Dermis microvascular lymphatic vessel endothelial cell (primary cell): ENCODE results near the gene FXYD7. TPM values are rescaled to one million over a fixed set of nuclear protein-coding genes. Genes with fewer than 3 reads are reported as not detected.
"Not testable (repeated sequence)": the region's sequence is repeated elsewhere in the genome, so short reads cannot be mapped to it uniquely, and the experiment has no call there.

Experiments used
- DNase-seq, 2 donors: peaks; one replicate each; pipeline versions ENCODE4 v3.0.0 to v3.0.0-alpha.2; 2010; ENCODE audit warnings: low read depth in 2 of 2
- total RNA-seq: library from RNA; depleted of rRNA; stranded (reverse); fragments of >200 nt; gene quantifications from 2 replicates; pipeline ENCODE4 v1.2.1, GENCODE V29; 2014

FXYD7 gene
- total RNA-seq, 1 donor from 2014 or later, result not detected

- DNase-seq, result no peak
Measured at GRCh38 chr19:35144600-35145436, 1.8 kb downstream of the FXYD7 start.

DNA sequence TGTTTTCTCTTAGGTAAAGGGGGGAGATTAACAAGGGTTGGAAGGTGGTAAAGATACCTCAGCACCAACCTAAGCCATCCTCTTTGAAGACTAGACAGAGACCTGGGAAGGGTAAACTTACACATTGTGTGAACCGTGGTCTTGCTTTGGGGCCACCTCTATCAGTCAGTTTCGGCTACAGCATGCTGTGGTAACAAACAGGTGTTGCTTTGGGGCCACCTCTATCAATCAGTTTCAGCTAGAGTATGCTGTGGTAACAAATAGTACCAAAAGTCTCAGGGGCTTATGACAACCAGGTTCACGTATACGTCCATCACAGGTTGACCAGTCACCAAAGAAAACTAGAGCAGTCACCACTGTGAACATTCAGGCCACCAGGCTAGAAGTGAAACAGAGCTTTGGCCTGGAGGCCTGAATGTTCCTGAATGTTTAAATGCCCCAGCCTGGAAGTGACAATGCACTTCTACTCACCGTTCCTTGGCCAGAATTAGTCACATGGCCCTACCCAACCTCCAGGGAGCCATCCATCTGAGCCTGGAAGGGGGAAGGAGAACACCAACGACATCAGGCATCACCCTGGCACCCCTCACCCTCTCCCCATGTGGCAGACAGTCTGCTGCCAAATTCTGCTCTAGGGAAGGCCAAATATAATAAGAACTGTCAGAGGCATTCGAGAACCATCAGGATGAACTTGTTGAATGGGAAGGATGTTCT, 3.8 kb downstream of the FXYD7 start:
- no peak for DNase-seq

- no peak for DNase-seq
Measured at GRCh38 chr19:35149463-35149862, 6.4 kb downstream of the FXYD7 start.

- DNase-seq, result no peak
Measured at GRCh38 chr19:35150445-35150844, 7.4 kb downstream of the FXYD7 start.

- DNase-seq, result no peak
Measured at GRCh38 chr19:35151273-35152065, 8.4 kb downstream of the FXYD7 start.

DNA sequence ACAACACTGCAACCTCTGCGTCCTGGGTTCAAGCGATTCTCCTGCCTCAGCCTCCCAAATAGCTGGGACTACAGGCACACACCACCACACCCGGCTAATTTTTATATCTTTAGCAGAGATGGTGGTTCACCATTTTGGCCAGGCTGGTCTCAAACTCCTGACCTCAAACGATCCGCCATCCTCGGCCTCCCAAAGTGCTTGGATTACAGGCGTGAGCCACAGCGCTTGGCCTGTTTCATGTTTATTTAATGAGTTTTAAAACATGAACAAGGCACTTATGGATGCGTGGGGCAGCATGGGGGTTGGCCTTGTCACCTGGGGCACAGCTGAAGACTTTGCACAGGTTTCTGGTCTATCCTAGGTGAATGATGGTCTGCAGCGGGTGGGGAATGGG, 10.1 kb downstream of the FXYD7 start:
- not testable (repeated sequence) for DNase-seq

GRCh38 chr19:35153701-35154524, 10.9 kb downstream of the FXYD7 start:
- peak in 1 of 2 donors; percentile 51 for DNase-seq

DNA sequence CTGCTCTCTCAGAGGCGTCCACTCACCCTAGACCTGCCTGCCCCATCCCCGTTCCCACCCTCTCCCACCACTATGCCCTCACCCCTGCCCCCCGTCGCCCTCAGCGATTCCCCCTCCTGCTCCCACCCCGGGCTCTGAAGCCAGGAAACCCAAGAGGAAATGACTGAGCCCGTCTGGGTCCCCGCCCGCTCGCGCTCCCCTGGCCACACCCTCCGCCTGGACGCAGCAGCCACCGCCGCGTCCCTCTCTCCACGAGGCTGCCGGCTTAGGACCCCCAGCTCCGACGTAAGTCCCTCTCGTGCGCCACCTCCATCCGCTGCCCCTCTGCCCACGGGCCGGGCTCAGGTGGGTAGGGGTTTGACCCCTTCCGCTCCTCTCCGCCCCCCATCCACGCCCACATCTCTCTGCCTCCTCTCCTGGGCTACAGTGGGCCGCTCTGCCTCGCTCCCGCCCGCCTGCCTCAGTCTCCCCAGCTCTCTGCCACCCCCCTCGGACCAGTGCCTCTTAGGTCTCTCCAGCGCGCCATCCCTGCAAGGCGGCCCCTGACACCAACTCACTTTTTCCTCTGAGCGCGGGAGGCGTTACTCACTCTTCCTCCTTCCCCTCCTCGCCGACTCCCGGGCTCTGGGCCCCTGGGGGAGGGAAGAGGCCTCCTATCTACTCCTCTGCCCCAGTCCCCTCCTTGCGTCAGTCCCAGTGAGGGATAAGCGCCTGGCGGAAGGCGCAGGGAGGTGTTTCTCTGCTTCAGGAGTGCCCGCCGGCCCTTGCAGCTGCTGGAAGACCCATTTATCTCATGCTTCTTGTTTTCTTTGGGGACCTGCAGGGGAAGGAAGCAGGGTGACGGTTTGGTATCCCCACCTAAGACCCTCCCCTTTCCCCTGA, 11.7 kb downstream of the FXYD7 start, which contains the start of gene FXYD5:
Gene FXYD5, plus strand, starts transcription at position 211 of the 882 bp plus-strand sequence. CDS start 816 bp downstream, outside the sequence.
- peak; percentile 22 to 77 for DNase-seq

GRCh38 chr19:35155441-35155840, 12.4 kb downstream of the FXYD7 start:
- no peak for DNase-seq

DNA sequence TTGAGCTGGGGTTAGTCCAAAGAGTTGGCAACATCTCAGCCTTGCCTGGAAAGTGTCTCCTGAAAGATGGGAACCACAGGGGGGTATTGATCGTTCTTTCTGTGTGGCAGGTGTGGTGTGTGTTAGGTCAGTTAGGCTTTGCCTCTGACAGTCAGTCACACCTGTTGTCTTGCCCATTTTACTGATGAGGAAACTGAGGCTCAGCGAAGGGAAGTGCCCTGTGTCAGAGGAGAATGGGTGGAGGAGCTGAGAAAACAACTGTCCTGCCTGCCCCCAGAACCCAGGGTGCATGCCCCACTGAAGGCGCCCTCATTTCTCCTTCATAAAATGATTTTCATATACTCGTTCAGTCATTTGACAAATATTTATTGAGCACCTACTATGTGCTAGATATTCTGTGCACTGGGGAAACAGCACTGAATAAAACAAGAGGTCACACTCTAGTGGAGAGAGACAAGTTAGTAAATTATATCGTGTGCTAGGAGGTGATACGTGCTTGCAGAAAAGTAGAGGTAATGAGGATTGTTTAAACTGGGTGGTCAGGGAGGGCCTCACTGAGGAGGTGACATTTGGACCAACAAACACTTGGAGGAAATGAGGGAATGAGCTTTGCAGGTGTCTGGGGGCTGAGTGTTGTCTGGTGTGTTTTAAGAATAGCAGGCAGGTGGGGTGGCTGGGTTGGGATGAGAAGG, 13.1 kb downstream of the FXYD7 start:
- DNase-seq, result no peak

DNA sequence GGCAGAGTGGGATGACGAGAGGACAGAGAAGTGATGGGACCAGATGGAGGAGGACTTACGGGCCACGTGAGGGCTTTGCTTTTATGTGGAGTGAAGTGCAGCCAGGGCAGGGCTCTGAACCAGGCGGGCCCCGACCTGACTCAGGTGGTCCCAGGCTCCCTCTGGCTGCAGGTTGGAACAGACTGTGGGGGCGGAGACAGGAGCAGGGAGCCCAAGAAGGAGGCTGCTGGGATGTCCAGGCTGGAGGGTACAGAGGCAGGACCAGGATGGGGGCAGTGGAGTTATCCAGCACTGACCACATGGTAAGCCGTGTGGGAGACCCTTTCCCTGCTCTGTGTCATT, 13.6 kb downstream of the FXYD7 start:
- DNase-seq, result no peak

- no peak for DNase-seq
Measured at GRCh38 chr19:35157431-35157830, 14.4 kb downstream of the FXYD7 start.

DNA sequence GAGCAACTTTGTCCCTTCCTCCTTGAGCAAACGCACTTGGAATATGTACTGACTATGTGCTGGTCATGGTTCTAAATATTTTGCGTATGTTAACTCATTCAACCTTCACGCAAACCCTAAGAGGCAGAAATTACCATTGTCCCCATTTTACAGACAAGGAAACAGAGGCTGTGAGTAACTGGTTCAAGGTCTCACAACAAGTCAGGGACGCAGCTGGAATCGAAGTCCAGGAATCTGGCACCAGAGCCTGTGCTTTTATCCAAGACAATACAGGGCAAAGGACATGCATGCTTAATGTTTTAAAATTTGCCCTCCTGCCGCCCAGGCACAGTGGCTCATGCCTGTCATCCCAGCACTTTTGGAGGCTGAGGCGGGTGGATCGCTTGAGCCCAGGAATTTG, 16.6 kb downstream of the FXYD7 start:
- no peak for DNase-seq

- no peak for DNase-seq
Measured at GRCh38 chr19:35160629-35161433, 17.8 kb downstream of the FXYD7 start.

DNA sequence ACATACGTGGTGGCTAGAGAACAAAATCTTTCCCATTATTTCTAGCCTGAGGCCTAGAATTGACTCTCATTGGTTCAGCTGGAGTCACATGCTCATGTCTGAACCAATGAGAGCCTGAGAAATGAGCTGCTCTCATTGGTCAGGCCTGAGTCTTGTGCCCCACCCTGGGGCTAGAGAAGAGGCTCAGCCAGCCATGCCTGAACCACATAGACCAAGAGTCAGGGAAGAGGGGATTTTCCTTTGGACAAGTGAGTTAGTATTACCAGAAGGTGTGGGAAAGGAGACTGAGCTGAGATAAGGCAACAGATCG, 18.3 kb downstream of the FXYD7 start:
- DNase-seq, result no peak

DNA sequence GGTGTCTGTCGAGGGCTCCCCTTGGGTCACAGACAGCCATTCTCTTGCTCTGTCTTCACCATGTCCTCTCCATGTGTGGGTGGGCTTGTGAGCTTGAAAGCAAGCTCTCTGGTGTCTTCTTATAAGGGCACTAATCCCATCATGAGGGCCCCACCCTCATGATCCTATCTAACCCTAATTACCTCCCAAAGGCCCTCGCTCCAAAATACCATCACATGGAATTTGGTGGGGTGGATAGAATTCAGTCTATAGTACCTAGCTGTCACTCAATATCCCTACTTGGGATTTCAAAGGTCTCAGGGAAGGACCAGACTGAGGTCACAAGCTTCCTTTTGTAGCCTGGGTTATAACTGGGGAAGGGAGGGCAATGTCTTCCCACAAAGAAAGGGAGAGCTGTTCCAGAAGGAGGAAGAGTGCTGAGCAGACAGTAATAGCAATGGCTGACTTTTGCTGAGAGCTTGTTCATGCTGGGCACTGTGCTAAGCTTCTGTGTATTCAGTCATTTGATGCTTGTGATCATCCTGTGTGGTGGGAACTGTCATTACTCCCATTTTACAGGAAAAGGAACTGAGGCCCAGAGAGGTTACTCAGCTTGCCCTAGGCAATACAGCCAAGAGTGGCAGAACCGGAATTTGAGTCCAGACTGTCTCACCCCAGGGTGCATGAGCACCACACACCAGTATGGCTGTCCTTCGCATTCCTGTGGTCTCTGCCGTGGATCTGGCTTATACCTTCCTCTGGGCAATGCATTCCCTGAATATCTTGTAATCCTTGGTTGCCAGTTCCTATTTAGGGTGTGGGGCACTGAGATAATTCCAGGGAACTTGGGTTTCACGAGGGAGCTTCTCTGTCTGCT, 19.6 kb downstream of the FXYD7 start:
- DNase-seq, result no peak

GRCh38 chr19:35164418-35164817, 21.4 kb downstream of the FXYD7 start:
- no peak for DNase-seq
